Kidney epithelial cell (primary cell): ENCODE results near the gene PPP3CA. TPM values are rescaled to one million over a fixed set of nuclear protein-coding genes. Genes with fewer than 3 reads are reported as not detected.

Source experiments
- DNase-seq: peaks from one replicate; pipeline ENCODE4 v3.0.0-alpha.2; 2010; ENCODE audit warnings: low read depth
- H3K27me3 ChIP-seq: 2 replicates; pipeline ENCODE4 v1.6.0; 2011; ENCODE audit warnings: low read length; ENCODE audit not compliant: control insufficient read depth, insufficient read depth
- H3K36me3 ChIP-seq: 2 replicates; pipeline ENCODE4 v1.5.1; 2011; ENCODE audit warnings: low read length; ENCODE audit not compliant: control insufficient read depth, insufficient read depth
- H3K4me3 ChIP-seq: 2 replicates; pipeline ENCODE4 v1.5.1; 2011; ENCODE audit warnings: low read depth, mild to moderate bottlenecking, control low read depth, low read length
- CTCF ChIP-seq: IDR thresholded peaks from 2 replicates; pipeline ENCODE4 v1.5.1; 2011; ENCODE audit warnings: mild to moderate bottlenecking, moderate library complexity, low read length, control low read depth, inconsistent platforms; ENCODE audit not compliant: insufficient read depth, poor library complexity, severe bottlenecking
- total RNA-seq: library from RNA; depleted of rRNA; stranded (reverse); fragments of >200 nt; gene quantifications from 2 replicates; pipeline ENCODE4 v1.2.3, GENCODE V29; 2015

PPP3CA gene
- total RNA-seq, 1 donor from 2014 or later, result 26.5 TPM

DNA sequence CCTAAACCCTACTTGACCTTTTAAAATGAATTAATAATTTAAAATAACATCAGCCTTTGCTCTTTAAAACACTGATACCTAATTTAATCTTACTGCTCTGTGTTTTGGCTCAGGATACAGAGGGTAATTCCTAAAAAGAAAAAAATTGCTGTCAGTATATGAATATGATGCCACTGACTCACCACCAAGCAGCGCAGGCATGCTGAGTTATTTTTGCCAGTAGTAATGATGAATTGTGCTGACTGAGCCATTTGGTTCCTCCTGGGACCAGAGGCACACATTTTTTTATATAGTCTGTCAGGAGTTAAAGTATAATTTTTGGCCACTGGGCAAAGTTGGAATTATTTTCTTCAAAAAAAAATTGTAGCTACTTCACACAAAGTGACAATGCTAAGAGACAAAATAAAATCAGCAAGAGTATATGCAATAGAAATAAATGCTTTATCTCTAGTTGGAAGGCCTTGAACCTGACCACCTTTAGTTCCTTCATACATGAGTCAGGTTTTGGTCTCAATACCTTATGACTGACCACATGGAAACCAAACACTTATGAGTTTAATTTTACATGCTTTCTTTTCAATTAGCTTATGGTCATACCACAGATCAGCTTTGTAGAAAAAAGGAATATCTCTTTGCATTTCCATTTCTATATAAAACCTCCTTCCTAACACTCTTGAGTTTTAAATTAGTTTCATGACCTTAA, 115.1 kb downstream of the PPP3CA start:
- Histone ChIP-seq H3K4me3 (no peak overlapping the region), H3K36me3 (no peaks in the 10 kb centered on the region), H3K27me3 (no peaks in the 10 kb centered on the region)
- no peak for TF ChIP-seq CTCF
- DNase-seq, result no peak

GRCh38 chr4:101230801-101231426, 116.4 kb downstream of the PPP3CA start:
- DNase-seq, result no peak
- no peak for TF ChIP-seq CTCF
- Histone ChIP-seq H3K27me3 (no peaks in the 10 kb centered on the region), H3K36me3 (no peaks in the 10 kb centered on the region), H3K4me3 (no peak overlapping the region)

GRCh38 chr4:101229116-101229515, 118.2 kb downstream of the PPP3CA start:
- DNase-seq, result no peak
- no peak overlapping the region for H3K4me3 ChIP-seq
- no peak for TF ChIP-seq CTCF
- H3K27me3 ChIP-seq, result no peaks in the 10 kb centered on the region
- H3K36me3 ChIP-seq, result no peaks in the 10 kb centered on the region

DNA sequence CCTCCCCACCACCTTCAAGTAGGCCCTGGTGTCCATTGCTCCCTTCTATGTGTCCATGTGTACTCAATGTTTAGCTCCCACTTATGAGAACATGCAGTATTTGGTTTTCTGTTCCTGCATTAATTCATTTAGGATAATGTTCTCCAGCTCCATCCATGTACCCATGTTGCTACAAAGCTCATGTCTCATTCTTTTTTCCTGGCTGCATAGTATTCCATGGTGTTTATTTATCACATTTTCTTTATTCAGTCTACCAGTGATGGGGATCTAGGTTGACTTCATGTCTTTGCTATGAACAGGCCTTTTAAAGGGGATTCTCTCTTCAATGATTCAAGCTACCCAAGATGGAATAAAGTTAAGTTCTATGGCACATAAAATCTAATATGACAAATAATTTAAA, 119.6 kb downstream of the PPP3CA start:
- no peak for TF ChIP-seq CTCF
- Histone ChIP-seq H3K27me3 (no peaks in the 10 kb centered on the region), H3K4me3 (no peak overlapping the region), H3K36me3 (no peaks in the 10 kb centered on the region)
- DNase-seq, result no peak

DNA sequence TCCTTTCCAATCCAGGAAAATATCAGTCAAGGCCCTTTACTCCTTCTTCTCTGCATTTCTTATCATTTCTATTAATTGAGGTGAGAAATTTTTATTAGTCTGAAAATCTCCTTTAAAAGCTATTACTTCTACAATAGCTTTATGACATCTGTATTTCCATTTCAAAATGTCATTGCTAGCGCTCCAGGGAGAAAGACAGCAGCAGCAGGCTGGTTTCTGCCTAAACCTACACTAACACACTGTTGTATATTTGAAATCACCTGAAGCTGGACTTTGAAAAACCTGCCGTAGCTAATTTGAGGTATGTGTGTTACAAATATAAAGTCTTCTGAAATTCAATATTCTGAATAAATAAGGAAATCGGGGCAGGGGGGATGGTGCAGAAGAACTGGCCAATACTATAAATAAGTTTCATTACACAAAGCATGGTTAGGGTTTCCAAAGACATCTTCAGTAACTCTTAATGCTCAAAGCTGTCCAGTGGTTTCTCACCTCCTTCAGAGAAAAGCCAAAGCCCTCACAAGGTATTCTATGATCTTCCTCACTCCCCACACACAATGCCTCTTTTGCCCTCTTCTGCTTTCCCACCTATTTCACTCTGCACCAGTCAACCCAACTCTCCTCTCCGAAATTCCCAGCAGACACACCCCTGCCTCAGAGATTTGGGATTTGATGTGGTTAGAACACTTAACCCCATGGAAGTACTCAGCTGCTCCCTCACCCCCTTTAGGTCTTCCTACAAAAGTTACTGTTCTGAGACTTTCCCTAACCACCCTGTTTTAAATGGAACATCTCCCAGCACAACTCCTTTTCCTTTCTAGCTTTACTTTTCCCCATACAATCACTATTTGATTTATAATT, 122.7 kb downstream of the PPP3CA start:
- Histone ChIP-seq H3K36me3 (no peaks in the 10 kb centered on the region), H3K4me3 (no peak overlapping the region), H3K27me3 (no peaks in the 10 kb centered on the region)
- DNase-seq, result no peak
- TF ChIP-seq CTCF, result no peak
